Glutamatergic neuron (in vitro differentiated cells): ENCODE data around the gene TSR1. TPM values are rescaled to one million over a fixed set of nuclear protein-coding genes. Genes with fewer than 3 reads are reported as not detected.
A peak's percentile ranks its signal among the peaks of the same experiment; 100 is the strongest.

Experiments
- DNase-seq: peaks from one replicate; pipeline ENCODE4 v3.0.0; 2022
- H3K27ac Mint-ChIP-seq: one replicate; pipeline ENCODE4 v1.8.0; 2020; ENCODE audit warnings: mild to moderate bottlenecking, mixed read lengths, inconsistent platforms; ENCODE audit not compliant: unreplicated experiment
- H3K27me3 Mint-ChIP-seq: one replicate; pipeline ENCODE4 v1.8.0; 2020; ENCODE audit warnings: mild to moderate bottlenecking, moderate library complexity, mixed read lengths, inconsistent platforms; ENCODE audit not compliant: unreplicated experiment
- H3K36me3 Mint-ChIP-seq: one replicate; pipeline ENCODE4 v1.8.0; 2020; ENCODE audit warnings: mild to moderate bottlenecking, mixed read lengths, inconsistent platforms; ENCODE audit not compliant: unreplicated experiment
- H3K4me1 Mint-ChIP-seq: one replicate; pipeline ENCODE4 v1.8.0; 2020; ENCODE audit warnings: mild to moderate bottlenecking, low read depth, mixed read lengths, inconsistent platforms; ENCODE audit not compliant: unreplicated experiment
- H3K4me3 Mint-ChIP-seq: one replicate; pipeline ENCODE4 v1.8.0; 2020; ENCODE audit warnings: mild to moderate bottlenecking, mixed read lengths, inconsistent platforms; ENCODE audit not compliant: unreplicated experiment
- H3K9me3 Mint-ChIP-seq: one replicate; pipeline ENCODE4 v1.8.0; 2020; ENCODE audit warnings: mild to moderate bottlenecking, moderate library complexity, mixed read lengths, inconsistent platforms; ENCODE audit not compliant: unreplicated experiment
- total RNA-seq: library from RNA; stranded (reverse); fragmentation: NEBNext Ultra II Directional; extraction: Animal tissue kit (Norgen Biotek cat#: 25700); gene quantifications from one replicate; pipeline ENCODE4 v1.2.1, GENCODE V29; 2021; ENCODE audit not compliant: unreplicated experiment
- TF ChIP-seq, protein P1 (sequence below): fragments of 200-600 bp; sonication (generic); IDR thresholded peaks from one replicate; pipeline ENCODE4 v1.5.0; 2021; ENCODE audit not compliant: partially characterized antibody, unreplicated experiment

The TSR1 gene
- total RNA-seq, 1 donor from 2014 or later = 25.6 TPM

DNA sequence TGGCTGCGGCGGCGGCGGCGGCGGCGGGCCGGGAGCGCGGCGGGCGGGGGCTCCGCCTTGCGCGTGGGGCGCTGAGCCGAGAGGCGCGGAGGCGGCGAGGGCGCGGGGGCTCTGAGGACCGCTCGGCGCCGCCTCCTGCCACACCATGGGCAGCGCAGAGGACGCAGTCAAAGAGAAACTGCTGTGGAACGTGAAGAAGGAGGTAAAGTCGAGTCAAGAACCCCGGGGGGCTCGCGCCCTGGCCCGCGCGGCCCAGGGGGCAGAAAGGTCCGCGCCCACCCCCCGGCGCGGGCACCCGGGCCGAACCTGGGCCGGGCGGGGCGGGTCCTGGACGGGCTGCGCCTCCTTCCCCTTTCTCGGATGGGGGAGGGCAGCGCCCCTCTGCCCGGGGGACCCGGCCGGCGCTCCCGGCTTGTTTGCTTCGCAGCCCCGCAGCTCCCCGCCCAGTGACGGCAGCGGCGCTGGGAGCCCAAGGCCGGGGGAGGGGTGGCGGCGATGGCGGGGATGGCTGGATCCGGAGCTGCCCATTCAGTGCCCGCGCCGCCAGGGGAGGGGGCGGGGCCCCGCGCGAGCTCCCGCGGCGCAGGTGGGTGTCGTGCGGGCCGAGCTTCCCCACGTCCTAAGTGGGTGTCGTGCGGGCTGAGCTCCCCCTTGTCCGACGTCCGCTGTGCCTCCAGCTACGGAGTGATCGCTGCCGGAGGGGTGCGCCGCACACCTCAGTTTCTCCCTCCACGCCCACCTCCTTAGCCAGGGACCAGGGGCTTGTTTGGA is 1.5 kb upstream of the TSR1 start:
- Mint-ChIP-seq H3K9me3 (peaks cover 7% of the 10 kb centered on the region), H3K36me3 (no peaks in the 10 kb centered on the region), H3K4me1 (peaks cover 9% of the 10 kb centered on the region), H3K27me3 (peaks cover 4% of the 10 kb centered on the region), H3K27ac (no peak overlapping the region), H3K4me3 (peak overlapping the region; percentile 72)
- TF ChIP-seq, protein P1, sequence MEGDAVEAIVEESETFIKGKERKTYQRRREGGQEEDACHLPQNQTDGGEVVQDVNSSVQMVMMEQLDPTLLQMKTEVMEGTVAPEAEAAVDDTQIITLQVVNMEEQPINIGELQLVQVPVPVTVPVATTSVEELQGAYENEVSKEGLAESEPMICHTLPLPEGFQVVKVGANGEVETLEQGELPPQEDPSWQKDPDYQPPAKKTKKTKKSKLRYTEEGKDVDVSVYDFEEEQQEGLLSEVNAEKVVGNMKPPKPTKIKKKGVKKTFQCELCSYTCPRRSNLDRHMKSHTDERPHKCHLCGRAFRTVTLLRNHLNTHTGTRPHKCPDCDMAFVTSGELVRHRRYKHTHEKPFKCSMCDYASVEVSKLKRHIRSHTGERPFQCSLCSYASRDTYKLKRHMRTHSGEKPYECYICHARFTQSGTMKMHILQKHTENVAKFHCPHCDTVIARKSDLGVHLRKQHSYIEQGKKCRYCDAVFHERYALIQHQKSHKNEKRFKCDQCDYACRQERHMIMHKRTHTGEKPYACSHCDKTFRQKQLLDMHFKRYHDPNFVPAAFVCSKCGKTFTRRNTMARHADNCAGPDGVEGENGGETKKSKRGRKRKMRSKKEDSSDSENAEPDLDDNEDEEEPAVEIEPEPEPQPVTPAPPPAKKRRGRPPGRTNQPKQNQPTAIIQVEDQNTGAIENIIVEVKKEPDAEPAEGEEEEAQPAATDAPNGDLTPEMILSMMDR = no peak
- peak; percentile 75 for DNase-seq

DNA sequence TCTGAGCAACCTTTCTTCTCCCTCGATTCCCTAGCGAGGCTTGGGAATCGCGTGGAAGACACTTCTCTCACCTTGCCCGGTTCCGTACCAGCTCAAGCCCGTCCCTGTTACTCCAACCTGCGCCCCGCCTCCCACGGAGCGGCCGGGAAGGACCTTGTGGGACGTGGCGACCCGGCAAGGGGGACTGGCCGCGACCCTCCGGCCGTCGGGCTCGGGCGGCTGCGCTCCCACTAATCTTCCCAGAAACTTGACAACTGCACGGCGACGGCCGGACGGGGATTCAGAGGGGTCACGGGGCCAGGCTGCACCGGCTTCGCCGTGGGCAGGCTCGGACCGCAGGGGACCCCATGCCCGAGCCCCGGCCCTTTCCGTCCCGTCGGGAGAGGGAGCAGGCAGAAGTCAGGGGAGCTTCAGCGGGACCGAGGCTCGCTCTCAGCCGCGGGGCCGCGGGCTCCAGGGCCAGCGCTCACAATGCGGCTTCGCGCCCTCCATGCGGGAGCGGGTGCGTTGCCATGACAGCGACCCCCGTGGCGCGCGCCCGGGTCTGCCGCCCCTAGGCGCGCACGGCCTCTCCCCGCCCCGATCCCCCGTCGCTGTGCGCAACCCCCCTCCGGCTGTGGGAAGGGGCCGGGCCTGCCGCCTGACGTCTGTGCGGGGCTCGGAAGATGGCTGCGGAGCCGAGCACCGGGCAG is 741 bp upstream of the TSR1 start, which contains the start of gene SGSM2:
Gene SGSM2 (plus strand): TSS at position 650 of the 692 bp plus-strand sequence. CDS start 188 bp downstream, outside the sequence.
- H3K9me3 Mint-ChIP-seq = peaks cover 7% of the 10 kb centered on the region
- H3K27me3 Mint-ChIP-seq = peaks cover 4% of the 10 kb centered on the region
- TF ChIP-seq, protein P1 = no peak
- no peaks in the 10 kb centered on the region for H3K36me3 Mint-ChIP-seq
- H3K4me1 Mint-ChIP-seq = peaks cover 9% of the 10 kb centered on the region
- peak; percentile 84 for DNase-seq
- peak within 1 kb of the TSS; percentile 99 for H3K4me3 Mint-ChIP-seq
- peak within 1 kb of the TSS; percentile 84 for H3K27ac Mint-ChIP-seq

DNA sequence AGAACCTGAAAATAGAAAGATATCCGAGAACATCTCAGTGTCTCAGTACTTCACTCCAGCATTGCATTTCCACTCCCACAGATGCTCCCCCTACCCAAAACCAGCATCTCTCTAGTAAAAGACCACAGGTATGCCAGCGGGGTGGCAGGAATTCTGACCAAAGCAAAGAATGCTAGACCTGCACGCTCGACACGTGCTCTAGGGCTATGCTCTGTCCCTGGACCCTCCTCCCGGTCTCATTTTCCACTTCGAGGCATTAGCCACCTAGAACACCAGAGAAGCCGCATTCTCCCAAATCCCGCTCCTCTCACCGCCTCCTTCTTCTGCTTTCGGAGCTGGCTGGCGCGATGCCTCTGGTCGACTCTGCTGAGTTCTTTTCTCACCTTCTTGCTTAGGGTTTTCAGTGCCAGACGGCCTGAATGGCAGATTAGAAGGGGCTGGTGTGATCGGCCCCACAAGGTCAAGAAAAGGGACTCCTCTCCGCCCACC is 487 bp downstream of the TSR1 start:
- H3K36me3 Mint-ChIP-seq = no peaks in the 10 kb centered on the region
- no peak overlapping the region for H3K27ac Mint-ChIP-seq
- peaks cover 7% of the 10 kb centered on the region for H3K9me3 Mint-ChIP-seq
- TF ChIP-seq, protein P1 = no peak
- H3K4me1 Mint-ChIP-seq = peaks cover 9% of the 10 kb centered on the region
- H3K27me3 Mint-ChIP-seq = peaks cover 4% of the 10 kb centered on the region
- peak overlapping the region; percentile 99 for H3K4me3 Mint-ChIP-seq
- DNase-seq = no peak

DNA sequence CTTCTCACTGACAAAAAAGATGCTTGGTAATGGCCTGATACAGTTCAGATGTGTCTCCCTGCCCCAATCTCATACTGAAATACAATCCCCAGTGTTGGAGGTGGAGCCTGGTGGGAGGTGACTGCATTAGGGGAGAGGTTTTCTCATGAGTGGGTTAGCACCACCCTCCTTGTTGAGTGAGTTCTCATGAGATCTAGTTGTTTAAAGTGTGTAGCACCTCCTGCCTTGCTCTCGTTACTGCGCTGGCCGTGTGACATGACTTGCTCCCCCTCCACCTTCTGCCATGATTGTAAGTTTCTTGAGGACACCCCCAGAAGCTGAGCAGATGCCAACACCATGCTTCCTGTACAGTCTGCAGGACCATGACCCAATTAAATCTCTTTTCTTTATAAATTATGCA is 5.0 kb downstream of the TSR1 start:
- no peaks in the 10 kb centered on the region for H3K36me3 Mint-ChIP-seq
- TF ChIP-seq, protein P1 = no peak
- no peak overlapping the region for H3K27ac Mint-ChIP-seq
- peaks cover 9% of the 10 kb centered on the region for H3K4me1 Mint-ChIP-seq
- H3K9me3 Mint-ChIP-seq = peaks cover 3% of the 10 kb centered on the region
- H3K27me3 Mint-ChIP-seq = peaks cover 4% of the 10 kb centered on the region
- DNase-seq = no peak
- H3K4me3 Mint-ChIP-seq = no peak overlapping the region
